Stimulated activated CD4-positive, alpha-beta T cell treated with anti-CD3 and anti-CD28 coated beads, TNF-alpha, amount 100 ng/mL, for 4 hours (primary cell): Measurements from ENCODE around the gene TMEM132C.
"Not testable (repeated sequence)": the region's sequence is repeated elsewhere in the genome, so short reads cannot be mapped to it uniquely, and the experiment has no call there.

Source experiments
- DNase-seq, 3 experiments: peaks; one replicate each; pipeline ENCODE4 v3.0.0-alpha.2; 2020; ENCODE audit warnings: low read depth in 3 of 3

The TMEM132C gene

GRCh38 chr12:128267131-128267622, at the start of gene TMEM132C:
TMEM132C (plus strand) TSS chr12:128267170; CDS start chr12:128267403, 233 bp downstream.
- DNase-seq = no peak

GRCh38 chr12:128224226-128224625, 42.7 kb upstream of the TMEM132C start:
- DNase-seq = no peak

- DNase-seq = no peak
Observed at GRCh38 chr12:128228581-128228980, 38.4 kb upstream of the TMEM132C start.

GRCh38 chr12:128235635-128236417, 31.1 kb upstream of the TMEM132C start:
- no peak for DNase-seq

GRCh38 chr12:128236525-128236924, 30.4 kb upstream of the TMEM132C start:
- no peak for DNase-seq

GRCh38 chr12:128240745-128241144, 26.2 kb upstream of the TMEM132C start:
- no peak for DNase-seq

GRCh38 chr12:128245121-128245520, 21.8 kb upstream of the TMEM132C start:
- no peak for DNase-seq

GRCh38 chr12:128245905-128246304, 21.1 kb upstream of the TMEM132C start:
- no peak for DNase-seq

- no peak for DNase-seq
Observed at GRCh38 chr12:128250096-128250495, 16.9 kb upstream of the TMEM132C start.

GRCh38 chr12:128253829-128254228, 13.1 kb upstream of the TMEM132C start:
- DNase-seq = not testable (repeated sequence)

GRCh38 chr12:128258866-128259555, 8.0 kb upstream of the TMEM132C start:
- no peak for DNase-seq

GRCh38 chr12:128259556-128260070, 7.4 kb upstream of the TMEM132C start:
- no peak for DNase-seq

- DNase-seq = no peak
Observed at GRCh38 chr12:128261757-128262156, 5.2 kb upstream of the TMEM132C start.

- DNase-seq = no peak
Observed at GRCh38 chr12:128265566-128265965, 1.4 kb upstream of the TMEM132C start.

- DNase-seq = no peak
Observed at GRCh38 chr12:128266086-128266485, 884 bp upstream of the TMEM132C start.

GRCh38 chr12:128266541-128267130, 334 bp upstream of the TMEM132C start:
- DNase-seq = no peak

- DNase-seq = no peak
Observed at GRCh38 chr12:128267651-128268378, 845 bp downstream of the TMEM132C start.

- DNase-seq = no peak
Observed at GRCh38 chr12:128268379-128268995, 1.5 kb downstream of the TMEM132C start.

GRCh38 chr12:128269181-128269591, 2.2 kb downstream of the TMEM132C start:
- DNase-seq = no peak

GRCh38 chr12:128276471-128276870, 9.5 kb downstream of the TMEM132C start:
- DNase-seq = no peak

- no peak for DNase-seq
Observed at GRCh38 chr12:128286970-128287369, 20.0 kb downstream of the TMEM132C start.
